Measurements from ENCODE around the gene KIAA1671. TPM values are rescaled to one million over a fixed set of nuclear protein-coding genes. Genes with fewer than 3 reads are reported as not detected.

KIAA1671 gene
- total and polyA plus RNA-seq, 2 of the 4 experiments (the other 2 are of a cell fraction), result 0.02 TPM; not detected in 1

DNA sequence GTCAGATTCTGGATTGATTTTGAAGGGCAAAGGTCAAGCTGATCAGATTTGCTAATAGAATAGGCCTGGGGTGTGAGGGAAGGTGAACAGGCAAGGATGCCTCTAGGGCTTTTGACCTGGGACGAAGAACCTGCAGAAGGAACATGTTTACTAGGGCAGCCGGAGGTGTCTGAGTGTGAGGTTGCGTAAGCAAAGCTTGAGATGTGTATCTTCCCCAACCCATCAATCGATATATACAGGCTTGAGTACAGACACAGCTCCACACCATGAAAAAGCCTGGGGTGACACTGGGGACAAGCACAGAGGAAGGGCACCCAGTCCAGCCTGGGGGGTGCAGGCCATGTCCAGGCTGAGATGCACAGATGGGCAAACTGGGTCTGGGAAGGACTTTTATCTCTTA lies 7.1 kb upstream of the KIAA1671 start:
- Histone ChIP-seq H3K27ac (ENCODE audit: insufficient read depth, low read length) (no peak overlapping the region), H3K79me1 (ENCODE audit: low read depth in 1 of 2, low read length in 2 of 2) (no peaks in the 10 kb centered on the region), H3K36me3 (ENCODE audit: control insufficient read depth, insufficient read depth, low read length) (no peaks in the 10 kb centered on the region), H4K20me1 (ENCODE audit: insufficient read depth, low read length) (no peaks in the 10 kb centered on the region), H3K27me3 (ENCODE audit: control insufficient read depth, insufficient read depth, low read length) (no peaks in the 10 kb centered on the region; the same call in 1 of the 2 replicates), H4K91ac (ENCODE audit: insufficient read depth, low read depth, low read length) (no peak overlapping the region), H2BK20ac (ENCODE audit: low read depth, low read length) (no peak overlapping the region), H4K5ac (ENCODE audit: low read depth, low read length) (no peak overlapping the region), H3K4me1 (ENCODE audit: control insufficient read depth, insufficient read depth, low read length) (no peaks in the 10 kb centered on the region), H2BK15ac (ENCODE audit: low read depth, low read length) (no peak overlapping the region), H3K4me3 (ENCODE audit: insufficient read depth, low read depth, low read length) (no peak overlapping the region), H3K9me1 (ENCODE audit: insufficient read depth, low read length) (no peaks in the 10 kb centered on the region), H4K8ac (ENCODE audit: low read depth in 2 of 2, low read length in 2 of 2) (no peak overlapping the region), H3K18ac (ENCODE audit: low read depth, low read length) (no peak overlapping the region), H3K9me3 (ENCODE audit: control insufficient read depth, insufficient read depth, low read length) (no peaks in the 10 kb centered on the region), H2AFZ (replicated peaks; ENCODE audit: low read length, poor library complexity) (no peak overlapping the region), H3K4ac (ENCODE audit: low read depth, low read length) (no peak overlapping the region), H2BK5ac (ENCODE audit: low read depth, low read length, poor library complexity, severe bottlenecking) (no peak overlapping the region), H3K23ac (ENCODE audit: low read depth, low read length) (no peak overlapping the region), H2AK9ac (replicated peaks; ENCODE audit: low read depth, low read length, poor library complexity) (no peak overlapping the region), H2AK5ac (ENCODE audit: low read depth, low read length) (no peak overlapping the region), H3K4me2 (ENCODE audit: low read depth, low read length) (no peak overlapping the region), H2BK120ac (ENCODE audit: low read depth, low read length) (no peak overlapping the region), H3K9ac (ENCODE audit: low read depth, low read length) (no peak overlapping the region), H3K56ac (ENCODE audit: extremely low read depth, insufficient read depth, low read length) (no peak overlapping the region), H3K14ac (replicated peaks; ENCODE audit: low read depth, low read length) (no peak overlapping the region)
- WGBS, 2 experiments (ENCODE audit: extremely low coverage in 2 of 2, insufficient read length in 1 of 2), result no CpG with 5 or more reads among the region's 4 CpGs
- no TSS peak for BruUV-seq (replicated peaks)
- CTCF ChIA-PET, result no interaction called here
- DNase-seq, result no peak
- dilution Hi-C loops (cut with HindIII; ENCODE audit: low sequenced_read_pairs, unreplicated experiment), result no loop called here
- intact Hi-C loops (cut with micrococcal nuclease), result no loop called here
- ATAC-seq (ENCODE audit: low read depth), result no peak
- in situ Hi-C loops (cut with MboI; ENCODE audit: low sequenced_read_pairs), result loop anchor here (10.0 kb wide), 1 partner anchor 99 kb away; no protein-coding TSS in a partner anchor
- POLR2A ChIA-PET (ENCODE audit: unreplicated experiment), result no interaction called here
- TF ChIP-seq NFE2L2 (IDR thresholded peaks at IDR 0.05; ENCODE audit: low read depth, low read length), result no peak
- TF ChIP-seq, protein P1, sequence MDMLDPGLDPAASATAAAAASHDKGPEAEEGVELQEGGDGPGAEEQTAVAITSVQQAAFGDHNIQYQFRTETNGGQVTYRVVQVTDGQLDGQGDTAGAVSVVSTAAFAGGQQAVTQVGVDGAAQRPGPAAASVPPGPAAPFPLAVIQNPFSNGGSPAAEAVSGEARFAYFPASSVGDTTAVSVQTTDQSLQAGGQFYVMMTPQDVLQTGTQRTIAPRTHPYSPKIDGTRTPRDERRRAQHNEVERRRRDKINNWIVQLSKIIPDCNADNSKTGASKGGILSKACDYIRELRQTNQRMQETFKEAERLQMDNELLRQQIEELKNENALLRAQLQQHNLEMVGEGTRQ (IDR thresholded peaks at IDR 0.05; ENCODE audit: low read depth, low read length), result no peak
- no peak for TF ChIP-seq RFX5 (IDR thresholded peaks at IDR 0.05; ENCODE audit: low read depth, low read length)
- no peak for TF ChIP-seq ELK1 (IDR thresholded peaks at IDR 0.05; ENCODE audit: borderline replicate concordance, low read depth, low read length)
- no peak for TF ChIP-seq CHD1 (IDR thresholded peaks at IDR 0.05; ENCODE audit: low read depth, low read length)
- TF ChIP-seq MAZ (IDR thresholded peaks at IDR 0.05; ENCODE audit: borderline replicate concordance, low read depth, low read length), result no peak
